HepG2 (cell line): ENCODE results near the gene GRID1. TPM values are rescaled to one million over a fixed set of nuclear protein-coding genes. Genes with fewer than 3 reads are reported as not detected.
"Not testable (repeated sequence)": the region's sequence is repeated elsewhere in the genome, so short reads cannot be mapped to it uniquely, and the experiment has no call there.

ENCODE experiments used
- ATAC-seq: fragments of 200-7000 bp; cut with Tn5 transposase; 3 replicates; pipeline ENCODE4 v1.9.1; 2020; ENCODE audit warnings: mild to moderate bottlenecking, moderate library complexity
- BruUV-seq: library from RNA; stranded (reverse); fragments of 400-500 nt; replicated peaks from 2 replicates; lab custom pipeline; 2021; lab: Mats Ljungman, UMichigan
- CTCF ChIA-PET: fragments of 300-600 bp; formaldehyde crosslinking; extraction: SDS; loops from one replicate; lab custom pipeline; 2021; ENCODE audit warnings: low total read pairs, inconsistent platforms, low intra/inter-chr PET ratio; lab: Yijun Ruan, JAX
- POLR2A ChIA-PET: fragments of 350-600 bp; sonication (Branson Sonifier 250); formaldehyde crosslinking; loops from one replicate; lab custom pipeline; 2020; ENCODE audit warnings: antibody characterized with exemption, inconsistent platforms; lab: Yijun Ruan, JAX
- DNase-seq: peaks from one replicate; pipeline ENCODE4 v3.0.0-alpha.2; 2015; ENCODE audit warnings: low spot score
- FAIRE-seq: peaks from 3 replicates; lab custom pipeline; 2011; peaks lifted over from hg19 to GRCh38; lab: Jason Lieb, UNC
- H2AFZ ChIP-seq: one replicate; pipeline ENCODE4 v1.6.1; 2011; ENCODE audit warnings: low read length, inconsistent platforms
- H3K27ac ChIP-seq: fragments of 300-600 bp; 3 replicates; pipeline ENCODE4 v1.8.0; 2011; ENCODE audit warnings: mixed run types, mild to moderate bottlenecking, mixed read lengths, low read length, inconsistent platforms; ENCODE audit not compliant: insufficient read depth; ENCODE audit errors: extremely low read length
- H3K27me3 ChIP-seq, 2 experiments: fragments of 200-600 bp in 1 of 2; 2 replicates in 1 of 2; 3 replicates in 1 of 2; pipeline versions ENCODE4 v1.6.0 to v1.8.0; 2011; ENCODE audit warnings: low read length in 2 of 2, mild to moderate bottlenecking in 2 of 2, moderate library complexity in 2 of 2, inconsistent platforms in 1 of 2; ENCODE audit not compliant: insufficient read depth in 2 of 2, control insufficient read depth in 1 of 2
- H3K36me3 ChIP-seq, 2 experiments: fragments of 200-600 bp in 1 of 2; replicated peaks in 1 of 2; 2 replicates in 1 of 2; 3 replicates in 1 of 2; pipeline versions ENCODE4 v1.5.1 to v1.8.0; 2011; ENCODE audit warnings: low read length in 2 of 2, inconsistent platforms in 1 of 2; ENCODE audit not compliant: insufficient read depth in 2 of 2, control insufficient read depth in 1 of 2
- H3K4me1 ChIP-seq: 2 replicates; pipeline ENCODE4 v1.5.1; 2012; ENCODE audit warnings: low read length, inconsistent platforms; ENCODE audit not compliant: insufficient read depth
- H3K4me2 ChIP-seq: 2 replicates; pipeline ENCODE4 v1.6.0; 2011; ENCODE audit warnings: low read depth, low read length, inconsistent platforms
- H3K4me3 ChIP-seq, 3 experiments: fragments of 200-600 bp in 1 of 3; sonication (generic), shearing (Covaris generic) in 1 of 3; replicated peaks in 1 of 3; 2 replicates each; pipeline ENCODE4 v1.5.1; 2011 to 2016; ENCODE audit warnings: low read length in 3 of 3, inconsistent platforms in 2 of 3, low read depth in 2 of 3, mild to moderate bottlenecking in 2 of 3, control low read depth in 1 of 3, mixed read lengths in 1 of 3; ENCODE audit not compliant: insufficient read depth in 1 of 3
- H3K79me2 ChIP-seq: one replicate; pipeline ENCODE4 v1.6.1; 2011; ENCODE audit warnings: low read length, inconsistent platforms; ENCODE audit not compliant: insufficient read depth
- H3K9ac ChIP-seq: 2 replicates; pipeline ENCODE4 v1.6.0; 2011; ENCODE audit warnings: mild to moderate bottlenecking, low read depth, low read length, inconsistent platforms; ENCODE audit not compliant: insufficient read depth
- H3K9me3 ChIP-seq: 2 replicates; pipeline ENCODE4 v1.5.1; 2012; ENCODE audit warnings: mild to moderate bottlenecking, low read length
- H4K20me1 ChIP-seq: 2 replicates; pipeline ENCODE4 v1.6.0; 2011; ENCODE audit warnings: inconsistent platforms, mild to moderate bottlenecking, low read length, moderate library complexity; ENCODE audit not compliant: insufficient read depth
- KLF12 ChIP-seq: sonication (generic); formaldehyde crosslinking; IDR thresholded peaks from 2 replicates; pipeline ENCODE4 v1.4.0; 2020; ENCODE audit warnings: missing genetic modification reagents, borderline replicate concordance
- MAFF ChIP-seq: IDR thresholded peaks from 2 replicates; pipeline ENCODE4 v1.6.1; 2011; ENCODE audit warnings: low read depth, low read length, improper control_type of control experiment
- MAFK ChIP-seq, 2 experiments: IDR thresholded peaks in 1 of 2; conservative IDR thresholded peaks in 1 of 2; 2 replicates each; pipeline ENCODE4 v1.6.1; 2011; ENCODE audit warnings: improper control_type of control experiment in 2 of 2, low read length in 2 of 2
- SP2 ChIP-seq: sonication (generic); formaldehyde crosslinking; IDR thresholded peaks from 2 replicates; pipeline ENCODE4 v1.5.1; 2020; ENCODE audit warnings: mild to moderate bottlenecking, missing genetic modification reagents
- ZNF329 ChIP-seq: sonication (generic); formaldehyde crosslinking; IDR thresholded peaks from 2 replicates; pipeline ENCODE4 v1.9.0; 2021; ENCODE audit warnings: low read depth, mild to moderate bottlenecking, missing genetic modification reagents
- ZNF614 ChIP-seq: IDR thresholded peaks from 2 replicates; pipeline ENCODE4 v1.6.1; 2018; ENCODE audit warnings: missing biosample characterization, missing genetic modification reagents, inconsistent platforms, borderline replicate concordance
- ZNF646 ChIP-seq: sonication (generic); formaldehyde crosslinking; IDR thresholded peaks from 2 replicates; pipeline ENCODE4 v1.9.0; 2021; ENCODE audit warnings: mild to moderate bottlenecking, missing genetic modification reagents
- ZNF740 ChIP-seq: sonication (generic); formaldehyde crosslinking; IDR thresholded peaks from 2 replicates; pipeline ENCODE4 v1.4.0; 2020; ENCODE audit warnings: missing genetic modification reagents
- WGBS: methylation state at CpG from one replicate; pipeline ENCODE4 v1.1.6; 2017; ENCODE audit warnings: low lambda C conversion rate; 5-methylcytosine and 5-hydroxymethylcytosine counted together
- in situ Hi-C: cut with HindIII; loops from 2 replicates; pipeline ENCODE4 v1.10.0; 2017; ENCODE audit warnings: low pct_unique_long_range_greater_than_20kb; ENCODE audit not compliant: extremely low pct_ligation_motif_present
- intact Hi-C: fragments of 100-400 bp; cut with micrococcal nuclease; formaldehyde crosslinking; loops from one replicate; pipeline ENCODE4 v1.10.0; 2022; ENCODE audit not compliant: unreplicated experiment
- polyA plus RNA-seq, 8 experiments: library from polyadenylated mRNA; depleted of rRNA in 3 of 8; stranded (reverse) in 7 of 8; unstranded in 1 of 8; fragments of >200 nt; fragmentation: Illumina TruSeq in 4 of 8; extraction: Trizol in 4 of 8; gene quantifications; 2 replicates each; pipeline versions ENCODE4 v1.2.1 to v1.2.3, GENCODE V29; 2011 to 2016; ENCODE audit warnings: low read depth in 4 of 8, missing spikeins in 1 of 8, mixed read lengths in 1 of 8; ENCODE audit not compliant: insufficient read depth in 1 of 8
- total RNA-seq, 5 experiments: library from RNA; depleted of rRNA; stranded (reverse); fragments of >200 nt; fragmentation: Illumina TruSeq; extraction: Trizol; gene quantifications; 2 replicates each; pipeline ENCODE4 v1.2.3, GENCODE V29; 2016; ENCODE audit warnings: low read depth in 1 of 5
- TF ChIP-seq, protein P1 (sequence below): sonication (generic); formaldehyde crosslinking; IDR thresholded peaks from 2 replicates; pipeline ENCODE4 v1.4.0; 2020; ENCODE audit warnings: low read depth, mild to moderate bottlenecking, missing genetic modification reagents

The GRID1 gene
- total and polyA plus RNA-seq, 2 of the 13 experiments (the other 11 are each of a cell fraction or from before 2014, with no cell fraction given), result 0.05 TPM; not detected in 1

DNA sequence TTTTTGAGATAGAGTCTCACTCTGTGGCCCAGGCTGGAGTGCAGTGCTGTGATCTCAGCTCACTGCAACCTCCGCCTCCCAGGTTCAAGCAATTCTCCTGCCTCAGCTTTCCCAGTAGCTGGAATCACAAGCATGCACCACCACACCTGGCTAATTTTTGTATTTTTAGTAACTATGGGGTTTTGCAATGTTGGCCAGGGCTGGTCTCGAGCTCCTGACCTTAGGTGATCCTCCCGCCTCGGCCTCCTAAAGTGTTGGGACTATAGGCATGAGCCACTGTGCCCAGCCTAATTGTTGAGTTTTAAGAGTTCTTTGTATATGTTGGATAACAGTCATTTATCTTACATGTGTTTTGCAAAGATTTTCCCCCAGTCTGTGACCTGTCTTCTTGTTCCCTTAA, 667.5 kb downstream of the GRID1 start:
- H3K4me1 ChIP-seq, ATAC-seq, H3K79me2 ChIP-seq, BruUV-seq, H3K9me3 ChIP-seq, POLR2A ChIA-PET, H3K4me2 ChIP-seq, H3K27ac ChIP-seq, H3K27me3 ChIP-seq, CTCF ChIA-PET, H3K36me3 ChIP-seq, H2AFZ ChIP-seq, DNase-seq, H4K20me1 ChIP-seq, H3K4me3 ChIP-seq, in situ Hi-C loops, intact Hi-C loops, FAIRE-seq, H3K9ac ChIP-seq: not testable (repeated sequence)
- 9% methylated on average over 4 of the region's 4 CpGs for WGBS

DNA sequence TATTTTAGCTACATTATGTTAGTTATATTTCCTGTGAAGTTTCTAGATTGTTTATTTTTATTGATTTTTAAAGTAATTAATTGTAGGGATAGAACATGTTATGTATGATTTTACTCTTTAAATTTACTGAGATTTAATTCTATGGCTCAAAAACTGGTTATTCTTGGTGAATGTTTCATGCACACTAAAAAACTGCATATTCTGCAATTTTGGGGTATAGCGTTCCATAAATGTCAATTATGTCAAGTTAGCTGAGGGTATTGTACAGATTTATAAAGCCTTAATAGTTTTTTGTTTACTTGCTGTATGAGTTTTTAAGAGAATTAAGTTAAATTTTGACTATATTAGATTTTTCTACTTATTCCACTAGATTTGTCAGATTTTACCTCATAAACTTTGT, 669.7 kb downstream of the GRID1 start:
- ATAC-seq (no peak), DNase-seq (no peak), FAIRE-seq (no peak)
- ChIA-PET CTCF (no interaction called here), POLR2A (no interaction called here)
- no peak overlapping the region for H3K27ac ChIP-seq
- H2AFZ ChIP-seq, result no peak overlapping the region
- 46% methylated on average over 1 of the region's 1 CpG for WGBS
- no peak overlapping the region for H3K4me2 ChIP-seq
- H3K27me3 ChIP-seq, result no peaks in the 10 kb centered on the region
- H3K4me3 ChIP-seq, result no peak overlapping the region
- intact Hi-C loops, result no loop called here
- TF ChIP-seq KLF12 (CRISPR knock-in tag), result no peak
- TF ChIP-seq SP2 (CRISPR knock-in tag), result no peak
- TF ChIP-seq, protein P1, sequence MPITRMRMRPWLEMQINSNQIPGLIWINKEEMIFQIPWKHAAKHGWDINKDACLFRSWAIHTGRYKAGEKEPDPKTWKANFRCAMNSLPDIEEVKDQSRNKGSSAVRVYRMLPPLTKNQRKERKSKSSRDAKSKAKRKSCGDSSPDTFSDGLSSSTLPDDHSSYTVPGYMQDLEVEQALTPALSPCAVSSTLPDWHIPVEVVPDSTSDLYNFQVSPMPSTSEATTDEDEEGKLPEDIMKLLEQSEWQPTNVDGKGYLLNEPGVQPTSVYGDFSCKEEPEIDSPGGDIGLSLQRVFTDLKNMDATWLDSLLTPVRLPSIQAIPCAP (CRISPR knock-in tag), result no peak
- TF ChIP-seq MAFK (conservative IDR thresholded peaks at IDR 0.05 in 1 of 2, IDR thresholded peaks at IDR 0.05 in 1 of 2; ENCODE audit: low read length in 2 of 2), result peak; percentile 52 to 70
- no peak for TF ChIP-seq ZNF646 (CRISPR knock-in tag)
- no peak for TF ChIP-seq ZNF614
- TF ChIP-seq ZNF740, result no peak
- TF ChIP-seq MAFF, result peak; percentile 40; the same call in 1 of the 2 replicates
- no peak for TF ChIP-seq ZNF329 (CRISPR knock-in tag)
- no peaks in the 10 kb centered on the region for H3K4me1 ChIP-seq
- no peaks in the 10 kb centered on the region for H3K36me3 ChIP-seq
- no peaks in the 10 kb centered on the region for H3K79me2 ChIP-seq
- no peaks in the 10 kb centered on the region for H3K9me3 ChIP-seq
- no TSS peak for BruUV-seq
- no peaks in the 10 kb centered on the region for H4K20me1 ChIP-seq
- in situ Hi-C loops, result no loop called here
- no peak overlapping the region for H3K9ac ChIP-seq
